ENCODE measurements around the gene NHERF2. TPM values are rescaled to one million over a fixed set of nuclear protein-coding genes. Genes with fewer than 3 reads are reported as not detected.

The NHERF2 gene
- total and polyA plus RNA-seq, 2 experiments from 2014 or later = 12.0 to 16.5 TPM

DNA sequence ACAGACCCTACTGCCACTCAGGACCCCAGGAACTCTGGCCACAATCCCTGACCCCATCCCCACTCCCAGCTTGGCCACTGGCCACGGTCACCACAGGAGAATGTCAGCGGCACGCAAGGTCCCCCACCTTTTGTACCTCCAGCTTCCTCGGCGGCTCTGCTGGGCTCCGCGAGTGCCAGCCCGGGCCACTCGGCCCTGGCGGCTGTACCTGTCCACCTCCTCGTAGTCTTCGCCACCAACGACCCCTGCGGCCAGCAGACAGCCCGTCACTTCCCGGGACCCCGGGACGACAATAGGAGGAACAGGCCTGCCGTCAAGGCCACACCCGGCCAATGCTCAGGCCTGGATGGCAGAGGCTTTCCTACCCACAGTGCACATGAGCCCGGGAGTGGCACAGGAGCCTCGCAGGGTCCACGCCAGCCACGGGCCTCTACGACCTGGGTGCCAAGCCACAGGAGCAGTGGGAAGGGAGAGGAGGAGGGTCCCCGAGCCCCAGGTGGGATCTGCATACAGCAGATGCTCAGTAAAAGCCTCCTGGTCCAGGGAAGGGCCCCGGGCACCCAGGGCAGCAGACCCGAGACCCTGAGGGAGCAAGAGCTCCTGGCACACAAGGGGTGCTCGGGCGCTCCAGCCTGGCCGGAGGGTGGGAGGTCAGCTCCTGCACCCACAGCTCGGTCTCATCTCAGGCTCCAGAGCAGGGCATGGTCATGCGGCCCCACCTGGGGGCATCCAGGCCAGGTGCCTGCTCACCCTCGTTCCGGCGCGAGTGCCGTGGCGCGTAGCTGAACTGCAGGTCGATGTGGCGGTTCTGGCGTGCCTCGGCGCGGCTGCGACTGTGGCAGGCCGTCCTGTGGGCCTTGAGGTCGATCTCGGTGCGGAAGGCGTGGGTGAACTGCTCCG lies 25.0 kb upstream of the NHERF2 start:
- no peak for DNase-seq (ENCODE audit: low spot score)
- Histone ChIP-seq H2AFZ (no peak overlapping the region), H3K79me2 (replicated peaks; ENCODE audit: insufficient read depth) (peaks cover 16% of the 10 kb centered on the region), H3K4me3 (no peak overlapping the region), H3K36me3 (ENCODE audit: insufficient read depth) (no peaks in the 10 kb centered on the region; the same call in 1 of the 2 replicates), H3K27me3 (ENCODE audit: insufficient read depth) (no peaks in the 10 kb centered on the region), H3K4me2 (no peak overlapping the region), H4K20me1 (replicated peaks; ENCODE audit: insufficient read depth) (peaks cover 20% of the 10 kb centered on the region), H3K4me1 (ENCODE audit: insufficient read depth) (peaks cover 8% of the 10 kb centered on the region; the same call in 1 of the 2 replicates), H3K9me2 (ENCODE audit: insufficient read depth) (no peaks in the 10 kb centered on the region), H3F3A (replicated peaks; ENCODE audit: low read depth) (peaks cover 22% of the 10 kb centered on the region; the same call in 1 of the 2 replicates), H3K27ac (ENCODE audit: low read depth) (no peak overlapping the region)
- Mint-ChIP-seq H3K27ac (no peak overlapping the region), H3K36me3 (ENCODE audit: low read depth) (peaks cover 30% of the 10 kb centered on the region), H3K27me3 (ENCODE audit: insufficient read depth, low read depth, poor library complexity) (peaks cover 4% of the 10 kb centered on the region), H3K9me3 (no peaks in the 10 kb centered on the region), H3K4me1 (peaks cover 15% of the 10 kb centered on the region), H3K4me3 (no peak overlapping the region)
- TF ChIP-seq, protein P1, sequence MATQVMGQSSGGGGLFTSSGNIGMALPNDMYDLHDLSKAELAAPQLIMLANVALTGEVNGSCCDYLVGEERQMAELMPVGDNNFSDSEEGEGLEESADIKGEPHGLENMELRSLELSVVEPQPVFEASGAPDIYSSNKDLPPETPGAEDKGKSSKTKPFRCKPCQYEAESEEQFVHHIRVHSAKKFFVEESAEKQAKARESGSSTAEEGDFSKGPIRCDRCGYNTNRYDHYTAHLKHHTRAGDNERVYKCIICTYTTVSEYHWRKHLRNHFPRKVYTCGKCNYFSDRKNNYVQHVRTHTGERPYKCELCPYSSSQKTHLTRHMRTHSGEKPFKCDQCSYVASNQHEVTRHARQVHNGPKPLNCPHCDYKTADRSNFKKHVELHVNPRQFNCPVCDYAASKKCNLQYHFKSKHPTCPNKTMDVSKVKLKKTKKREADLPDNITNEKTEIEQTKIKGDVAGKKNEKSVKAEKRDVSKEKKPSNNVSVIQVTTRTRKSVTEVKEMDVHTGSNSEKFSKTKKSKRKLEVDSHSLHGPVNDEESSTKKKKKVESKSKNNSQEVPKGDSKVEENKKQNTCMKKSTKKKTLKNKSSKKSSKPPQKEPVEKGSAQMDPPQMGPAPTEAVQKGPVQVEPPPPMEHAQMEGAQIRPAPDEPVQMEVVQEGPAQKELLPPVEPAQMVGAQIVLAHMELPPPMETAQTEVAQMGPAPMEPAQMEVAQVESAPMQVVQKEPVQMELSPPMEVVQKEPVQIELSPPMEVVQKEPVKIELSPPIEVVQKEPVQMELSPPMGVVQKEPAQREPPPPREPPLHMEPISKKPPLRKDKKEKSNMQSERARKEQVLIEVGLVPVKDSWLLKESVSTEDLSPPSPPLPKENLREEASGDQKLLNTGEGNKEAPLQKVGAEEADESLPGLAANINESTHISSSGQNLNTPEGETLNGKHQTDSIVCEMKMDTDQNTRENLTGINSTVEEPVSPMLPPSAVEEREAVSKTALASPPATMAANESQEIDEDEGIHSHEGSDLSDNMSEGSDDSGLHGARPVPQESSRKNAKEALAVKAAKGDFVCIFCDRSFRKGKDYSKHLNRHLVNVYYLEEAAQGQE (IDR thresholded peaks at IDR 0.05; ENCODE audit: unreplicated experiment) = no peak
- TF ChIP-seq EZH2phosphoT487 (IDR thresholded peaks at IDR 0.05; ENCODE audit: unreplicated experiment) (no peak), CTCF (conservative IDR thresholded peaks at IDR 0.05; ENCODE audit: low read depth in 2 of 2) (no peak), JUNB (IDR thresholded peaks at IDR 0.05; ENCODE audit: unreplicated experiment) (no peak), STAT1 (IDR thresholded peaks at IDR 0.05; ENCODE audit: unreplicated experiment) (no peak), CREB1 (CRISPR knock-in tag; IDR thresholded peaks at IDR 0.05; ENCODE audit: low read depth) (no peak), NANOG (IDR thresholded peaks at IDR 0.05; ENCODE audit: borderline replicate concordance) (no peak)
- TF ChIP-seq, protein P2, sequence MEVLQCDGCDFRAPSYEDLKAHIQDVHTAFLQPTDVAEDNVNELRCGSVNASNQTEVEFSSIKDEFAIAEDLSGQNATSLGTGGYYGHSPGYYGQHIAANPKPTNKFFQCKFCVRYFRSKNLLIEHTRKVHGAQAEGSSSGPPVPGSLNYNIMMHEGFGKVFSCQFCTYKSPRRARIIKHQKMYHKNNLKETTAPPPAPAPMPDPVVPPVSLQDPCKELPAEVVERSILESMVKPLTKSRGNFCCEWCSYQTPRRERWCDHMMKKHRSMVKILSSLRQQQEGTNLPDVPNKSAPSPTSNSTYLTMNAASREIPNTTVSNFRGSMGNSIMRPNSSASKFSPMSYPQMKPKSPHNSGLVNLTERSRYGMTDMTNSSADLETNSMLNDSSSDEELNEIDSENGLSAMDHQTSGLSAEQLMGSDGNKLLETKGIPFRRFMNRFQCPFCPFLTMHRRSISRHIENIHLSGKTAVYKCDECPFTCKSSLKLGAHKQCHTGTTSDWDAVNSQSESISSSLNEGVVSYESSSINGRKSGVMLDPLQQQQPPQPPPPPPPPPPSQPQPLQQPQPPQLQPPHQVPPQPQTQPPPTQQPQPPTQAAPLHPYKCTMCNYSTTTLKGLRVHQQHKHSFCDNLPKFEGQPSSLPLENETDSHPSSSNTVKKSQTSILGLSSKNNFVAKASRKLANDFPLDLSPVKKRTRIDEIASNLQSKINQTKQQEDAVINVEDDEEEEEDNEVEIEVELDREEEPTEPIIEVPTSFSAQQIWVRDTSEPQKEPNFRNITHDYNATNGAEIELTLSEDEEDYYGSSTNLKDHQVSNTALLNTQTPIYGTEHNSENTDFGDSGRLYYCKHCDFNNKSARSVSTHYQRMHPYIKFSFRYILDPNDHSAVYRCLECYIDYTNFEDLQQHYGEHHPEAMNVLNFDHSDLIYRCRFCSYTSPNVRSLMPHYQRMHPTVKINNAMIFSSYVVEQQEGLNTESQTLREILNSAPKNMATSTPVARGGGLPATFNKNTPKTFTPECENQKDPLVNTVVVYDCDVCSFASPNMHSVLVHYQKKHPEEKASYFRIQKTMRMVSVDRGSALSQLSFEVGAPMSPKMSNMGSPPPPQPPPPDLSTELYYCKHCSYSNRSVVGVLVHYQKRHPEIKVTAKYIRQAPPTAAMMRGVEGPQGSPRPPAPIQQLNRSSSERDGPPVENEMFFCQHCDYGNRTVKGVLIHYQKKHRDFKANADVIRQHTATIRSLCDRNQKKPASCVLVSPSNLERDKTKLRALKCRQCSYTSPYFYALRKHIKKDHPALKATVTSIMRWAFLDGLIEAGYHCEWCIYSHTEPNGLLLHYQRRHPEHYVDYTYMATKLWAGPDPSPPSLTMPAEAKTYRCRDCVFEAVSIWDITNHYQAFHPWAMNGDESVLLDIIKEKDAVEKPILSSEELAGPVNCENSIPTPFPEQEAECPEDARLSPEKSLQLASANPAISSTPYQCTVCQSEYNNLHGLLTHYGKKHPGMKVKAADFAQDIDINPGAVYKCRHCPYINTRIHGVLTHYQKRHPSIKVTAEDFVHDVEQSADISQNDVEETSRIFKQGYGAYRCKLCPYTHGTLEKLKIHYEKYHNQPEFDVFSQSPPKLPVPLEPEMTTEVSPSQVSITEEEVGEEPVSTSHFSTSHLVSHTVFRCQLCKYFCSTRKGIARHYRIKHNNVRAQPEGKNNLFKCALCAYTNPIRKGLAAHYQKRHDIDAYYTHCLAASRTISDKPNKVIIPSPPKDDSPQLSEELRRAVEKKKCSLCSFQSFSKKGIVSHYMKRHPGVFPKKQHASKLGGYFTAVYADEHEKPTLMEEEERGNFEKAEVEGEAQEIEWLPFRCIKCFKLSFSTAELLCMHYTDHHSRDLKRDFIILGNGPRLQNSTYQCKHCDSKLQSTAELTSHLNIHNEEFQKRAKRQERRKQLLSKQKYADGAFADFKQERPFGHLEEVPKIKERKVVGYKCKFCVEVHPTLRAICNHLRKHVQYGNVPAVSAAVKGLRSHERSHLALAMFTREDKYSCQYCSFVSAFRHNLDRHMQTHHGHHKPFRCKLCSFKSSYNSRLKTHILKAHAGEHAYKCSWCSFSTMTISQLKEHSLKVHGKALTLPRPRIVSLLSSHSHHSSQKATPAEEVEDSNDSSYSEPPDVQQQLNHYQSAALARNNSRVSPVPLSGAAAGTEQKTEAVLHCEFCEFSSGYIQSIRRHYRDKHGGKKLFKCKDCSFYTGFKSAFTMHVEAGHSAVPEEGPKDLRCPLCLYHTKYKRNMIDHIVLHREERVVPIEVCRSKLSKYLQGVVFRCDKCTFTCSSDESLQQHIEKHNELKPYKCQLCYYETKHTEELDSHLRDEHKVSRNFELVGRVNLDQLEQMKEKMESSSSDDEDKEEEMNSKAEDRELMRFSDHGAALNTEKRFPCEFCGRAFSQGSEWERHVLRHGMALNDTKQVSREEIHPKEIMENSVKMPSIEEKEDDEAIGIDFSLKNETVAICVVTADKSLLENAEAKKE (CRISPR knock-in tag; IDR thresholded peaks at IDR 0.05) = no peak
- TF ChIP-seq, protein P3, sequence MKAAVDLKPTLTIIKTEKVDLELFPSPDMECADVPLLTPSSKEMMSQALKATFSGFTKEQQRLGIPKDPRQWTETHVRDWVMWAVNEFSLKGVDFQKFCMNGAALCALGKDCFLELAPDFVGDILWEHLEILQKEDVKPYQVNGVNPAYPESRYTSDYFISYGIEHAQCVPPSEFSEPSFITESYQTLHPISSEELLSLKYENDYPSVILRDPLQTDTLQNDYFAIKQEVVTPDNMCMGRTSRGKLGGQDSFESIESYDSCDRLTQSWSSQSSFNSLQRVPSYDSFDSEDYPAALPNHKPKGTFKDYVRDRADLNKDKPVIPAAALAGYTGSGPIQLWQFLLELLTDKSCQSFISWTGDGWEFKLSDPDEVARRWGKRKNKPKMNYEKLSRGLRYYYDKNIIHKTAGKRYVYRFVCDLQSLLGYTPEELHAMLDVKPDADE (IDR thresholded peaks at IDR 0.05) = no peak
- ATAC-seq = no peak
